CD4-positive, alpha-beta T cell (primary cell): ENCODE measurements around the gene NEO1. TPM values are rescaled to one million over a fixed set of nuclear protein-coding genes. Genes with fewer than 3 reads are reported as not detected.

ENCODE experiments used
- ATAC-seq: fragments of 200-7000 bp; cut with Tn5 transposase; one replicate; pipeline ENCODE4 v1.10.0; 2022; ENCODE audit warnings: mild to moderate bottlenecking; ENCODE audit not compliant: poor library complexity
- CTCF ChIA-PET: fragments of 350-600 bp; sonication (Branson Sonifier 250); formaldehyde crosslinking; loops from one replicate; lab custom pipeline; 2021; ENCODE audit warnings: antibody characterized with exemption, inconsistent platforms; lab: Charles Lee
- POLR2A ChIA-PET: fragments of 350-600 bp; sonication (Branson Sonifier 250); formaldehyde crosslinking; loops from one replicate; lab custom pipeline; 2021; ENCODE audit warnings: antibody characterized with exemption, inconsistent platforms; lab: Charles Lee
- DNase-seq, 14 experiments: peaks; one replicate each; pipeline ENCODE4 v3.0.0-alpha.2; 2013 to 2020; ENCODE audit warnings: mixed read lengths in 2 of 14
- H3K27ac ChIP-seq, 2 donors: one replicate each; pipeline versions ENCODE4 v1.5.1 to v1.7.0; 2013; ENCODE audit warnings: low read length in 2 of 2, low read depth in 1 of 2, mild to moderate bottlenecking in 1 of 2
- H3K27me3 ChIP-seq, 2 experiments: 1 replicate in 1 of 2; 2 replicates in 1 of 2; pipeline versions ENCODE4 v1.6.1 to v1.7.0; 2013; ENCODE audit warnings: low read length in 2 of 2, control low read depth in 1 of 2, mild to moderate bottlenecking in 1 of 2, moderate library complexity in 1 of 2; ENCODE audit not compliant: insufficient read depth in 2 of 2, control insufficient read depth in 1 of 2
- H3K36me3 ChIP-seq: one replicate; pipeline ENCODE4 v1.6.1; 2013; ENCODE audit warnings: low read length, control low read depth; ENCODE audit not compliant: insufficient read depth
- H3K4me1 ChIP-seq: one replicate; pipeline ENCODE4 v1.6.1; 2013; ENCODE audit warnings: low read length, control low read depth; ENCODE audit not compliant: insufficient read depth
- H3K4me3 ChIP-seq: one replicate; pipeline ENCODE4 v1.5.1; 2013; ENCODE audit warnings: mild to moderate bottlenecking, low read length, moderate library complexity
- H3K9me3 ChIP-seq, 2 experiments: 1 replicate in 1 of 2; 2 replicates in 1 of 2; pipeline versions ENCODE4 v1.6.1 to v1.7.0; 2013; ENCODE audit warnings: low read length in 2 of 2, mild to moderate bottlenecking in 2 of 2, control low read depth in 1 of 2, moderate library complexity in 1 of 2; ENCODE audit not compliant: control insufficient read depth in 1 of 2, insufficient read depth in 1 of 2
- H3K27ac Mint-ChIP-seq: one replicate; pipeline ENCODE4 v1.8.0; 2020; ENCODE audit warnings: mixed read lengths
- H3K27me3 Mint-ChIP-seq: one replicate; pipeline ENCODE4 v1.8.0; 2021; ENCODE audit warnings: mixed read lengths
- H3K36me3 Mint-ChIP-seq: one replicate; pipeline ENCODE4 v1.8.0; 2021; ENCODE audit warnings: low read depth, mixed read lengths
- H3K4me1 Mint-ChIP-seq: one replicate; pipeline ENCODE4 v1.8.0; 2021; ENCODE audit warnings: low read depth, mixed read lengths
- H3K4me3 Mint-ChIP-seq: one replicate; pipeline ENCODE4 v1.8.0; 2020; ENCODE audit warnings: mild to moderate bottlenecking, mixed read lengths
- H3K9me3 Mint-ChIP-seq: one replicate; pipeline ENCODE4 v1.8.0; 2020; ENCODE audit warnings: mixed read lengths
- intact Hi-C, 2 experiments: fragments of 100-400 bp; cut with DNase I in 1 of 2; cut with micrococcal nuclease in 1 of 2; formaldehyde crosslinking; loops; one replicate each; pipeline versions ENCODE4 v1.15.1 to v1.9.0; 2023 to 2025; cut with DNase I, micrococcal nuclease
- total RNA-seq, 174 experiments: library from RNA in 2 of 174; stranded (reverse) in 2 of 174; gene quantifications; one replicate each; pipeline ENCODE4 v1.2.3 and lab custom pipeline; 2021 to 2026
- TF ChIP-seq, protein P1 (sequence below): fragments of 200-600 bp; IDR thresholded peaks from one replicate; pipeline ENCODE4 v1.8.0; 2022; ENCODE audit warnings: antibody characterized with exemption, mild to moderate bottlenecking

The NEO1 gene
- total RNA-seq, 2 experiments from 2014 or later, result 6.0 to 8.0 TPM

GRCh38 chr15:73346735-73347312, 294.6 kb downstream of the NEO1 start:
- Mint-ChIP-seq H3K27me3 (peaks cover 8% of the 10 kb centered on the region), H3K4me1 (no peaks in the 10 kb centered on the region), H3K36me3 (no peaks in the 10 kb centered on the region), H3K9me3 (peaks cover 2% of the 10 kb centered on the region), H3K4me3 (no peak overlapping the region), H3K27ac (no peak overlapping the region)
- POLR2A ChIA-PET, result no interaction called here
- H3K27me3 ChIP-seq, result peaks cover 0 to 2% of the 10 kb centered on the region in 2 experiments
- ATAC-seq (no peak), DNase-seq (peak; percentile 42 to 74 (median 52))
- peaks cover 0 to 29% of the 10 kb centered on the region in 2 experiments for H3K9me3 ChIP-seq
- H3K4me3 ChIP-seq, result no peak overlapping the region
- H3K4me1 ChIP-seq, result no peaks in the 10 kb centered on the region
- intact Hi-C loops, result no loop called here
- H3K36me3 ChIP-seq, result no peaks in the 10 kb centered on the region
- no peak overlapping the region for H3K27ac ChIP-seq
- CTCF ChIA-PET, result no interaction called here
- TF ChIP-seq, protein P1, sequence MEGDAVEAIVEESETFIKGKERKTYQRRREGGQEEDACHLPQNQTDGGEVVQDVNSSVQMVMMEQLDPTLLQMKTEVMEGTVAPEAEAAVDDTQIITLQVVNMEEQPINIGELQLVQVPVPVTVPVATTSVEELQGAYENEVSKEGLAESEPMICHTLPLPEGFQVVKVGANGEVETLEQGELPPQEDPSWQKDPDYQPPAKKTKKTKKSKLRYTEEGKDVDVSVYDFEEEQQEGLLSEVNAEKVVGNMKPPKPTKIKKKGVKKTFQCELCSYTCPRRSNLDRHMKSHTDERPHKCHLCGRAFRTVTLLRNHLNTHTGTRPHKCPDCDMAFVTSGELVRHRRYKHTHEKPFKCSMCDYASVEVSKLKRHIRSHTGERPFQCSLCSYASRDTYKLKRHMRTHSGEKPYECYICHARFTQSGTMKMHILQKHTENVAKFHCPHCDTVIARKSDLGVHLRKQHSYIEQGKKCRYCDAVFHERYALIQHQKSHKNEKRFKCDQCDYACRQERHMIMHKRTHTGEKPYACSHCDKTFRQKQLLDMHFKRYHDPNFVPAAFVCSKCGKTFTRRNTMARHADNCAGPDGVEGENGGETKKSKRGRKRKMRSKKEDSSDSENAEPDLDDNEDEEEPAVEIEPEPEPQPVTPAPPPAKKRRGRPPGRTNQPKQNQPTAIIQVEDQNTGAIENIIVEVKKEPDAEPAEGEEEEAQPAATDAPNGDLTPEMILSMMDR, result no peak

DNA sequence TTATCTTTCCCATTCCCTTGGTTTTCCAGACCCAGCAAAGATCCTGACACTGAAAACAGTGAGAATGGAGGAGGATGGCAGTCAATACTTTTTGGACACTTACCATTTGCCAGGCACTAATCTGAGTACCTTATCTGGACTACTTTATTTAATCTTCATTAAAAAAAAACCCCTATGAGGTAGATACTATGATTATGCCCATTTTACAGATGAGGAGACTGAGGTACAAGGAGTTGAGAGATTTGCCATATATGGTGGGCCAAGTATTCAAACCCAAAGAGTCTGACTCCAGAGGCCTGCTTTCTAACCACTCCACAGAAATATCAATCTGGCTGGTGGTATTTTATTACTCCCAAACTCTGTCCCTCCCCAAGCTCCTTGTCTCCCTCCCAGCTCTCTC, 296.9 kb downstream of the NEO1 start:
- ATAC-seq (no peak), DNase-seq (no peak)
- Histone ChIP-seq H3K36me3 (no peaks in the 10 kb centered on the region), H3K27ac (no peak overlapping the region), H3K4me3 (no peak overlapping the region), H3K4me1 (no peaks in the 10 kb centered on the region), H3K27me3 (peaks cover 0 to 2% of the 10 kb centered on the region in 2 experiments), H3K9me3 (peaks cover 0 to 20% of the 10 kb centered on the region in 2 experiments)
- TF ChIP-seq, protein P1, result no peak
- Mint-ChIP-seq H3K4me1 (no peaks in the 10 kb centered on the region), H3K27me3 (peaks cover 10% of the 10 kb centered on the region), H3K9me3 (no peaks in the 10 kb centered on the region), H3K4me3 (no peak overlapping the region), H3K36me3 (no peaks in the 10 kb centered on the region), H3K27ac (no peak overlapping the region)
- intact Hi-C loops, result no loop called here
- POLR2A ChIA-PET, result no interaction called here
- CTCF ChIA-PET, result no interaction called here

- no peak for ATAC-seq
- H3K27me3 Mint-ChIP-seq, result peaks cover 12% of the 10 kb centered on the region
- intact Hi-C loops, result no loop called here
Observed at GRCh38 chr15:73352082-73352481, 299.8 kb downstream of the NEO1 start.

More at GRCh38 chr15:73352082-73352481, 299.8 kb downstream of the NEO1 start:
- DNase-seq, result no peak
- Mint-ChIP-seq H3K4me1 (no peaks in the 10 kb centered on the region), H3K4me3 (no peak overlapping the region), H3K27ac (no peak overlapping the region), H3K9me3 (no peaks in the 10 kb centered on the region), H3K36me3 (no peaks in the 10 kb centered on the region)
- ChIA-PET CTCF (no interaction called here), POLR2A (no interaction called here)
- H3K36me3 ChIP-seq, result no peaks in the 10 kb centered on the region
- no peak overlapping the region for H3K27ac ChIP-seq
- no peaks in the 10 kb centered on the region for H3K4me1 ChIP-seq
- TF ChIP-seq, protein P1, result no peak
- no peak overlapping the region for H3K4me3 ChIP-seq
- H3K27me3 ChIP-seq, result no peaks in the 10 kb centered on the region
- H3K9me3 ChIP-seq, result peaks cover 0 to 11% of the 10 kb centered on the region in 2 experiments
